CD4-positive, alpha-beta T cell (primary cell): ENCODE measurements around the gene TMX2. TPM values are rescaled to one million over a fixed set of nuclear protein-coding genes. Genes with fewer than 3 reads are reported as not detected.

ENCODE experiments used
- ATAC-seq: fragments of 200-7000 bp; cut with Tn5 transposase; one replicate; pipeline ENCODE4 v1.10.0; 2022; ENCODE audit warnings: mild to moderate bottlenecking; ENCODE audit not compliant: poor library complexity
- CTCF ChIA-PET: fragments of 350-600 bp; sonication (Branson Sonifier 250); formaldehyde crosslinking; loops from one replicate; lab custom pipeline; 2021; ENCODE audit warnings: antibody characterized with exemption, inconsistent platforms; lab: Charles Lee
- POLR2A ChIA-PET: fragments of 350-600 bp; sonication (Branson Sonifier 250); formaldehyde crosslinking; loops from one replicate; lab custom pipeline; 2021; ENCODE audit warnings: antibody characterized with exemption, inconsistent platforms; lab: Charles Lee
- DNase-seq, 14 experiments: peaks; one replicate each; pipeline ENCODE4 v3.0.0-alpha.2; 2013 to 2020; ENCODE audit warnings: mixed read lengths in 2 of 14
- H3K27ac ChIP-seq, 2 donors: one replicate each; pipeline versions ENCODE4 v1.5.1 to v1.7.0; 2013; ENCODE audit warnings: low read length in 2 of 2, low read depth in 1 of 2, mild to moderate bottlenecking in 1 of 2
- H3K27me3 ChIP-seq, 2 experiments: 1 replicate in 1 of 2; 2 replicates in 1 of 2; pipeline versions ENCODE4 v1.6.1 to v1.7.0; 2013; ENCODE audit warnings: low read length in 2 of 2, control low read depth in 1 of 2, mild to moderate bottlenecking in 1 of 2, moderate library complexity in 1 of 2; ENCODE audit not compliant: insufficient read depth in 2 of 2, control insufficient read depth in 1 of 2
- H3K36me3 ChIP-seq: one replicate; pipeline ENCODE4 v1.6.1; 2013; ENCODE audit warnings: low read length, control low read depth; ENCODE audit not compliant: insufficient read depth
- H3K4me1 ChIP-seq: one replicate; pipeline ENCODE4 v1.6.1; 2013; ENCODE audit warnings: low read length, control low read depth; ENCODE audit not compliant: insufficient read depth
- H3K4me3 ChIP-seq: one replicate; pipeline ENCODE4 v1.5.1; 2013; ENCODE audit warnings: mild to moderate bottlenecking, low read length, moderate library complexity
- H3K9me3 ChIP-seq, 2 experiments: 1 replicate in 1 of 2; 2 replicates in 1 of 2; pipeline versions ENCODE4 v1.6.1 to v1.7.0; 2013; ENCODE audit warnings: low read length in 2 of 2, mild to moderate bottlenecking in 2 of 2, control low read depth in 1 of 2, moderate library complexity in 1 of 2; ENCODE audit not compliant: control insufficient read depth in 1 of 2, insufficient read depth in 1 of 2
- H3K27ac Mint-ChIP-seq: one replicate; pipeline ENCODE4 v1.8.0; 2020; ENCODE audit warnings: mixed read lengths
- H3K27me3 Mint-ChIP-seq: one replicate; pipeline ENCODE4 v1.8.0; 2021; ENCODE audit warnings: mixed read lengths
- H3K36me3 Mint-ChIP-seq: one replicate; pipeline ENCODE4 v1.8.0; 2021; ENCODE audit warnings: low read depth, mixed read lengths
- H3K4me1 Mint-ChIP-seq: one replicate; pipeline ENCODE4 v1.8.0; 2021; ENCODE audit warnings: low read depth, mixed read lengths
- H3K4me3 Mint-ChIP-seq: one replicate; pipeline ENCODE4 v1.8.0; 2020; ENCODE audit warnings: mild to moderate bottlenecking, mixed read lengths
- H3K9me3 Mint-ChIP-seq: one replicate; pipeline ENCODE4 v1.8.0; 2020; ENCODE audit warnings: mixed read lengths
- CTCF ChIP-seq: fragments of 200-600 bp; IDR thresholded peaks from one replicate; pipeline ENCODE4 v1.8.0; 2022; ENCODE audit warnings: antibody characterized with exemption, mild to moderate bottlenecking
- intact Hi-C, 2 experiments: fragments of 100-400 bp; cut with DNase I in 1 of 2; cut with micrococcal nuclease in 1 of 2; formaldehyde crosslinking; loops; one replicate each; pipeline versions ENCODE4 v1.15.1 to v1.9.0; 2023 to 2025; cut with DNase I, micrococcal nuclease
- total RNA-seq, 174 experiments: library from RNA in 2 of 174; stranded (reverse) in 2 of 174; gene quantifications; one replicate each; pipeline ENCODE4 v1.2.3 and lab custom pipeline; 2021 to 2026

Gene TMX2
- total RNA-seq, 2 experiments from 2014 or later: 30.0 to 30.5 TPM

DNA sequence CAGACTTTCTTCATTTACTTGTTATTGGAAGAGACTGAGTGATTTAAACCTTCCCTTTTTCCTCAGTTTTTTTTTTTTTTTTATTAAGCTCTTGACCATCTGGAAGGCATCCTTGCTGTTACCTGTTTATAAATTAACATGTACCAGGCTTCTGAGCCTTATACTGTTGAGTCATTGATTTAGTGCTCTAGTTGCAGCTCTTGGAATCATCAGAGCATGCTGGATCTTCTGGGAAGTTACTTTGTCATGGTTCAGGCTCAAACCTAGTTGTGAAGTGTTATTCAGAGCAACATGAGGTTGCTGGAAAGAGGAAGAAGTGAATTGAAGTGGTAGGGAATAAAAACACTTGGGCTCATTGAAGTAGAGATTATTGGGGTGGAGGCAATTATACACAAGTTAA, 38.1 kb upstream of the TMX2 start:
- no peaks in the 10 kb centered on the region for H3K27me3 Mint-ChIP-seq
- intact Hi-C loops: loop anchor here in 1 of 2 experiments (5.0 kb wide), 1 partner anchor 123 kb away; no protein-coding TSS in a partner anchor
- H3K4me1 Mint-ChIP-seq: peaks cover 81% of the 10 kb centered on the region
- no peak overlapping the region for H3K4me3 ChIP-seq
- peak overlapping the region; percentile 55 for H3K27ac Mint-ChIP-seq
- TF ChIP-seq CTCF: no peak
- H3K9me3 ChIP-seq: no peaks in the 10 kb centered on the region
- H3K36me3 ChIP-seq: peaks cover 65% of the 10 kb centered on the region
- H3K27me3 ChIP-seq: no peaks in the 10 kb centered on the region
- H3K36me3 Mint-ChIP-seq: peaks cover 65% of the 10 kb centered on the region
- peaks cover 52% of the 10 kb centered on the region for H3K4me1 ChIP-seq
- H3K4me3 Mint-ChIP-seq: no peak overlapping the region
- CTCF ChIA-PET: interaction anchor here (1.2 kb wide), 1 partner anchor 107 kb away, joined by 7 read pairs; the partner anchor contains the start of gene UBE2L6
- ATAC-seq (no peak), DNase-seq (no peak)
- POLR2A ChIA-PET: no interaction called here
- H3K9me3 Mint-ChIP-seq: no peaks in the 10 kb centered on the region
- no peak overlapping the region for H3K27ac ChIP-seq

GRCh38 chr11:57675176-57675941, 37.0 kb upstream of the TMX2 start:
- no peaks in the 10 kb centered on the region for H3K27me3 ChIP-seq
- H3K27me3 Mint-ChIP-seq: no peaks in the 10 kb centered on the region
- H3K4me3 ChIP-seq: no peak overlapping the region
- peaks cover 52% of the 10 kb centered on the region for H3K4me1 ChIP-seq
- H3K4me3 Mint-ChIP-seq: peak overlapping the region; percentile 3
- H3K36me3 Mint-ChIP-seq: peaks cover 69% of the 10 kb centered on the region
- ChIA-PET POLR2A (interaction anchor here (1.3 kb wide), 1 partner anchor 9 kb away, joined by 3 read pairs; no protein-coding TSS in a partner anchor), CTCF (interaction anchor here (1.0 to 1.9 kb wide), 2 partner anchors 31 to 125 kb away, joined by 3 to 7 read pairs; no protein-coding TSS in a partner anchor)
- H3K9me3 Mint-ChIP-seq: no peaks in the 10 kb centered on the region
- DNase-seq (no peak), ATAC-seq (no peak)
- peak overlapping the region; percentile 69 for H3K27ac Mint-ChIP-seq
- H3K36me3 ChIP-seq: peaks cover 75% of the 10 kb centered on the region
- intact Hi-C loops: no loop called here
- H3K27ac ChIP-seq: no peak overlapping the region
- no peaks in the 10 kb centered on the region for H3K9me3 ChIP-seq
- no peak for TF ChIP-seq CTCF
- H3K4me1 Mint-ChIP-seq: peaks cover 82% of the 10 kb centered on the region

GRCh38 chr11:57679396-57679795, 33.0 kb upstream of the TMX2 start:
- DNase-seq: no peak
- Histone ChIP-seq H3K27ac (no peak overlapping the region), H3K9me3 (no peaks in the 10 kb centered on the region), H3K36me3 (peaks cover 78% of the 10 kb centered on the region), H3K27me3 (no peaks in the 10 kb centered on the region), H3K4me3 (no peak overlapping the region), H3K4me1 (peaks cover 36% of the 10 kb centered on the region)
- no peaks in the 10 kb centered on the region for H3K27me3 Mint-ChIP-seq
- H3K4me3 Mint-ChIP-seq: no peak overlapping the region
- peak overlapping the region; percentile 70 for H3K27ac Mint-ChIP-seq
- no peak for ATAC-seq
- intact Hi-C loops: no loop called here
- peaks cover 65% of the 10 kb centered on the region for H3K4me1 Mint-ChIP-seq
- H3K36me3 Mint-ChIP-seq: peaks cover 76% of the 10 kb centered on the region
- ChIA-PET CTCF (interaction anchor here (1.9 kb wide), 1 partner anchor 122 kb away, joined by 5 read pairs; no protein-coding TSS in a partner anchor), POLR2A (no interaction called here)
- H3K9me3 Mint-ChIP-seq: no peaks in the 10 kb centered on the region
- no peak for TF ChIP-seq CTCF
